NCI-H2196 (cell line): ENCODE results near the gene TBC1D7.

Experiments
- DNase-seq: peaks from one replicate; lab custom pipeline; 2025; ENCODE audit not compliant: unreplicated experiment; lab: John Stamatoyannopoulos, UW

Gene TBC1D7

GRCh38 chr6:13357551-13358075 lies 29.3 kb upstream of the TBC1D7 start:
- no peak for DNase-seq

DNA sequence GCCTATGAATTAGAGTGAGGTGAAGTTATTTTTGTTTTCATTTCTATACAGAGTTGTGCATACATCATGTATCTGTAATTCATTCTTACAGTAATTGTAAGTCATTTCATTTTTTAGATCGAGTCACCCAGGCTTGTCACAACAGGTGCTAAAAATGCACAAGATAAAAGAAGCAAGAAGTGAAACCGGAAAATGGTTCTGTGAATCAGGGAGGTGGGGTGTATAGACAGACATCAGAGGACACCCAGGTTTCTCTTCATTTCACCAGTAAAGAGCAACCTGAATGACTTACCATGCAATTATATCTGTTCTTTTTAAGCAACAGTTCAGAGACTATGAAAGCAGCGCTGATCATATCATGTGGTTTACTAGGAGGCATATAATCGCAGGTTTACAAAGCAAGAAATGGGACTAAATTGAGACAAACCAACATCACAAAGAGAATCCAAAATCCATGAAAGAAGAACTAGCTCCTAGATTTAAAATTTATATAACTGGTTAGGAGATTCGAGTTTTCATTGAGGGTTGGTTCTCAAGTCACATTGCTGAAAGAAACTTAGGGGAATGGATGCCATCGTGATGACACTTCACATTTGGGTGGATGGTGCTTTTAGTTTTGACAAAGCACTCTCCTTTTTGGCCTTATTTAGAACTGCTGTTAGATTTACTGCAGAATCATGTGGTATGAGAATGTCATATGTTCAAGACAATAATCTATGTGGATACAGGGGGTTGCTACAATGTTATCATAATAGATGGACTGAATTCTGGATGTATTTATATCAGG lies 27.9 kb upstream of the TBC1D7 start:
- DNase-seq: no peak

GRCh38 chr6:13355043-13355945 lies 27.0 kb upstream of the TBC1D7 start:
- peak; percentile 11 for DNase-seq

GRCh38 chr6:13354331-13355042 lies 26.1 kb upstream of the TBC1D7 start:
- DNase-seq: no peak

DNA sequence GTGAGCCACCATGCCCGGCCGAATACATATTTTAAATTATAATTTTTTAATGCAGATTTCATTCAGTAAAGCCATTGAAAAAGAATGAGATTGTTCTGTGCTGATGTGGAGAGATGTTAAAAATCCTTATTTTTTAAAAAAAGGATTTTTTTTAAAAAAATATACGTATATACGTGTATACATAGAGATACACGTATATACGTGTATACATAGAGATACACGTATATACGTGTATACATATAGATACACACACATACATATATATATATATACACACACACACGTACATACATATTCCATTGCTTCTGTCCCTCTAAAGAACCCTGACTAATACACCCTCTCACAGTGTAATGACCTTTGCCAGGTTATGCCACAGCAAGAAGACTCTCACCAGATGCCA lies 23.8 kb upstream of the TBC1D7 start:
- DNase-seq: no peak

DNA sequence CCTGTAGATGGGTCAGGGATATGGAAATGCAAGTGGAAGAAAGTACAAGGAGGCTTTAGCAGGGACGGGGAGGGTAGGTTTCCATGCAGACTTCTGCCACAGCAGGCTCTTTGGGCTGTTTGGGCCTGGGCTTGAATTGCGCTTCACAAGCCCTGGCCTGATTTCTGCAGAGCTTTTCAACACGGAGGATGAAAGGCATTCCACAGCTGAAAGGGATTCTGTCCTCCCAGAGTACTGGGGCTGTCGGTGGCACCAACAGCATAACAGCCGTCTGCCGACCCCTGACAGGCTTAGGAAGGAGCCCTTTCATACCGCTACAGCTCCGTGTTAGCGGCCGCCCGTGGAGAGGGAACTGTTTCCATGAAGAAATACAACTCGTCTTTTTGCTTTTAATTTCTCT lies 22.9 kb upstream of the TBC1D7 start:
- no peak for DNase-seq

DNA sequence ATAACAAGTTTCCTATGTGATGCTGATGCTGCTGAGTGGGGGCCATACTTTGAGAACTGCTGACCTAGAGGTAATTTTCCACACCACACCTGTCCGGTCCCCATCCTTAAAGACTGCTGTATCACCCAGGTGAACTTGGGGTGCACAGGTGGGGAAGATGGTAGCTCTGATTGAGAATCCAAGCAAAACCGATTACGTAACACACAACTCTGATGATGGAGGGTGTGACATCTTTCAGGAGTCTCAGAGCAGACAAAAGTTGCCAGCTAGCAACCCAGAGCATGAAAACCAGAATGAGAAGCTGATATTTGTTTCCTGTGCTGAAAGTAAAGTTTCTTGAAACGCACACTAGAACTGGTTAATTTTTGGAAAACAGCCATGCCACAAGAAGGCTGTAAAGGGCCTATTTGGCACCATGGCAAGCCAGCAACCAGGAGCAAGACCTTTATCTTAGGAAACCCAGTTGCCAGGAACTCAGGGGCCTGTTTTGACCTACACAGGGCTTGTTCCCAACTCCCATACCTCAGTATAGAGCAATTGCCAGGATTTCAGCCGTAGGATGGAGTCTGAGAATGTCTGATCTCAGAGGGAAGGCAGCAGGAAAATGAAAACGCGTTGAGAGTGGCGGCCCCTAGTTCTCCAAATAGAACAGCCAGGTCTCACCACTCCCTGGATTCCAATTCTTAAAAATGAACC lies 21.6 kb upstream of the TBC1D7 start:
- no peak for DNase-seq

DNA sequence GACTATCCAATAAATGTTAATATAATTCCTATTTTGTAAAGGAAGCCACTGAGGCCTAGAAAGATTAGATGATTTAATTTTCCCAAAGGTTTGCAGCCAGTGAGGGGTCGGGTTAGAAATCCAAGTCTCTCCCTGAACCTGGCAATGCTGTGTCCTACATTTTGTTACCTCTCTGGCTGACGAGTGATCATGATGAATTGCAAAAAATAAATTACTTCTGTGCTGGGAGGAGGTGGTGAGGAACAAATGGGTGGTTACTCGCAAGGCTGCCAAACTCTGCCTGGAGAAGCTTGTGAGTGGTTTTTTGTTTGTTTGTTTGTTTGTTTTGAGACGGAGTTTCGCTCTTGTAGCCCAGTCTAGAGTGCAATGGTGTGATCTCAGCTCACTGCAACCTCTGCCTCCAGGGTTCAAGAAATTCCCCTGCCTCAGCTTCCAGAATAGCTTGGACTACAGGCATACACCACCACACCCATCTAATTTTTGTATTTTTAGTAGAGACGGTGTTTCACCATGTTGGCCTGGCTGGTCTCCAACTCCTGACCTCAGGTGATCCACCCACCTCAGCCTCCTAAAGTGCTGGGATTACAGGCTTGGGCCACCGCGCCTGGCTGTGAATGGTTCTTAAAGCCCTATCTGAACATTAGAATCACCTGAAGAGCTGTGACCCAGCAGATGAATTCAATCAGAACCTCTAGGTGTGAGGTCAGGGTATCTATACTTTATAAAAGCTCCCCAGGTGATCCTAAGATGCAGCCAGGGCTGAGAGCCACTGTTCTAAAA lies 20.2 kb upstream of the TBC1D7 start:
- no peak for DNase-seq

GRCh38 chr6:13346245-13346644 lies 17.9 kb upstream of the TBC1D7 start:
- no peak for DNase-seq

- DNase-seq: no peak
Observed at GRCh38 chr6:13342414-13343019, 14.2 kb upstream of the TBC1D7 start.

DNA sequence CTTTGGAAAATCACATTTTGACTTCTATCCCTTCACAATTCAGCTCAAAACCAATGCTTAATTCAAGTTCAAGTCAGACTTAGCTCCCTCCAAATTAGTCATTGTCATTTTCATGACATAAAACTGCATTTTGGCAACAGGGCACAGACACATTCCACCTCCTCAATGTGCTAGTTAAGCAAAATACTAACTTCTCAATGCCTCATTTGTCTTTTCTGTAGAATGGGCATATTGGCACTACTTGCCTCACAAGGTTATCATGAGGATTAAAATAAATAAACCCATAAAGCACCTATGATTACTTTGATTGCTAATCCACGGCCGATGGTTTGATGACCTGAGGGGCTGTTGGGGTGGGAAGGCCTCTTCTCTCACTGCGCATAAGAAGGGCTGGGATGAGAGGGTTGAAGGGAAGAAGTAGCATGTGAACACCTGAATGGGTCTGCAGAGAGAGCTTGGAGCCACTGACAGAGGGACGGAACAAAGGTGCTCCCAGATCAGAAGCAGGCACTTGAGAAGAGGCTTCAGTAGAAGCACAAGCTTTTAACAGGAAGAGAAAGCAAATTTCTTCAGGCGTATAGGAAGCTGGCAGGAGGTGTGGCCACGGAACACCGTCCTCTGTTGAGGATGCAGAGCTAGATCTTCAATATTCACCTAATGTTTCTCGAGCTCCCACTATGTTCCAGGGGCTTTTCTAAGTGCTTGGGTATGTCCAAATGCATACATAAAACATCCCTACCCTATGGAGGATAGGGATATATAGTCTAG lies 11.7 kb upstream of the TBC1D7 start:
- no peak for DNase-seq

GRCh38 chr6:13338038-13338437 lies 9.7 kb upstream of the TBC1D7 start:
- DNase-seq: no peak

DNA sequence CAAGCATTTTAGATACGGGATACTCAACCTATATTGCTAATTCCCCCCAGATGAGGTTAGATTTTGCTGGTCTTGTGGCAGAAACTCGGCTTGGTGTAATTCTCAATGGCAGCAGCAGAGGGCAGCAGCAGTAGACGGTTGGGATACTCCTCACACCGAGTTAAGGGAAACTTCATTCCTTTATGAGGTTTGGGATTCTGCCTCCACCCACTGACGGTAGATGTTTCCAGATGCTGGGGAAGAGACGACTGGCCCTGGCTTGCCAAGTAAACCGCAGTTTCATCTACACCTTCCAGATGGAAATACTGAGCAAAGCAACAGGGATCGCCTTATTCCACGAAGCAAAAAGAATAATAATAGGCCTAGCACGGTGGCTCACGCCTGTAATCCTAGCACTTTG lies 8.2 kb upstream of the TBC1D7 start:
- peak; percentile 79 for DNase-seq

- no peak for DNase-seq
Observed at GRCh38 chr6:13334953-13335352, 6.6 kb upstream of the TBC1D7 start.

- no peak for DNase-seq
Observed at GRCh38 chr6:13332349-13332706, 4.0 kb upstream of the TBC1D7 start.

GRCh38 chr6:13331516-13332348 lies 3.4 kb upstream of the TBC1D7 start:
- peak; percentile 46 for DNase-seq

- no peak for DNase-seq
Observed at GRCh38 chr6:13328875-13329183, 492 bp upstream of the TBC1D7 start.

- DNase-seq: no peak
Observed at GRCh38 chr6:13327691-13328075, 654 bp downstream of the TBC1D7 start.
